IPS DF 6.9 (cell line): Measurements from ENCODE around the gene BAAT.
A peak's percentile ranks its signal among the peaks of the same experiment; 100 is the strongest.

Source experiments
- DNase-seq: peaks from one replicate; pipeline ENCODE4 v3.0.0-alpha.2; 2013; ENCODE audit warnings: low read depth, low spot score
- H3K27ac ChIP-seq: one replicate; pipeline ENCODE4 v1.5.1; 2013; ENCODE audit warnings: low read length, control low read depth
- H3K27me3 ChIP-seq: 2 replicates; pipeline ENCODE4 v1.6.1; 2013; ENCODE audit warnings: mild to moderate bottlenecking, low read length; ENCODE audit not compliant: control insufficient read depth, insufficient read depth
- H3K36me3 ChIP-seq: 2 replicates; pipeline ENCODE4 v1.6.1; 2013; ENCODE audit warnings: low read length; ENCODE audit not compliant: control insufficient read depth, insufficient read depth
- H3K4me1 ChIP-seq: 2 replicates; pipeline ENCODE4 v1.6.1; 2013; ENCODE audit warnings: low read length; ENCODE audit not compliant: control insufficient read depth, insufficient read depth
- H3K4me3 ChIP-seq: 2 replicates; pipeline ENCODE4 v1.5.1; 2013; ENCODE audit warnings: mild to moderate bottlenecking, low read length
- H3K9me3 ChIP-seq: 2 replicates; pipeline ENCODE4 v1.6.1; 2013; ENCODE audit warnings: low read length, inconsistent platforms; ENCODE audit not compliant: control insufficient read depth, insufficient read depth
- WGBS: extraction: QIAGEN DNeasy Blood & Tissue Kit; methylation state at CpG from one replicate; pipeline ENCODE4 v1.1.7; 2013; ENCODE audit warnings: mixed read lengths, missing lambda C conversion rate; ENCODE audit not compliant: insufficient read length, insufficient coverage; 5-methylcytosine and 5-hydroxymethylcytosine counted together

BAAT gene

GRCh38 chr9:101418518-101419430, 34.0 kb upstream of the BAAT start:
- H3K27me3 ChIP-seq: no peaks in the 10 kb centered on the region
- DNase-seq: no peak
- no peak overlapping the region for H3K27ac ChIP-seq
- no CpG with 5 or more reads among the region's 7 CpGs for WGBS
- no peak overlapping the region for H3K4me3 ChIP-seq
- H3K9me3 ChIP-seq: no peaks in the 10 kb centered on the region
- H3K36me3 ChIP-seq: no peaks in the 10 kb centered on the region
- no peaks in the 10 kb centered on the region for H3K4me1 ChIP-seq

GRCh38 chr9:101417977-101418376, 33.2 kb upstream of the BAAT start:
- Histone ChIP-seq H3K27me3 (no peaks in the 10 kb centered on the region), H3K4me3 (no peak overlapping the region), H3K4me1 (no peaks in the 10 kb centered on the region), H3K9me3 (no peaks in the 10 kb centered on the region), H3K36me3 (no peaks in the 10 kb centered on the region), H3K27ac (no peak overlapping the region)
- DNase-seq: no peak

- Histone ChIP-seq H3K9me3 (no peaks in the 10 kb centered on the region), H3K27ac (no peak overlapping the region), H3K36me3 (no peaks in the 10 kb centered on the region), H3K4me1 (no peaks in the 10 kb centered on the region), H3K4me3 (no peak overlapping the region), H3K27me3 (no peaks in the 10 kb centered on the region)
- no peak for DNase-seq
Observed at GRCh38 chr9:101417389-101417788, 32.6 kb upstream of the BAAT start.

GRCh38 chr9:101415578-101415977, 30.8 kb upstream of the BAAT start:
- H3K4me1 ChIP-seq: no peaks in the 10 kb centered on the region
- H3K4me3 ChIP-seq: no peak overlapping the region
- no peaks in the 10 kb centered on the region for H3K36me3 ChIP-seq
- no peak overlapping the region for H3K27ac ChIP-seq
- H3K27me3 ChIP-seq: no peaks in the 10 kb centered on the region
- DNase-seq: no peak
- no peaks in the 10 kb centered on the region for H3K9me3 ChIP-seq

- Histone ChIP-seq H3K36me3 (no peaks in the 10 kb centered on the region), H3K27me3 (no peaks in the 10 kb centered on the region), H3K9me3 (no peaks in the 10 kb centered on the region), H3K4me3 (no peak overlapping the region), H3K27ac (no peak overlapping the region), H3K4me1 (no peaks in the 10 kb centered on the region)
- DNase-seq: no peak
Observed at GRCh38 chr9:101414839-101415238, 30.0 kb upstream of the BAAT start.

GRCh38 chr9:101409079-101409477, 24.3 kb upstream of the BAAT start:
- no CpG with 5 or more reads among the region's 4 CpGs for WGBS
- no peaks in the 10 kb centered on the region for H3K4me1 ChIP-seq
- no peak overlapping the region for H3K27ac ChIP-seq
- no peaks in the 10 kb centered on the region for H3K27me3 ChIP-seq
- peaks cover 14% of the 10 kb centered on the region for H3K9me3 ChIP-seq
- H3K4me3 ChIP-seq: no peak overlapping the region
- peaks cover 20% of the 10 kb centered on the region; the same call in 1 of the 2 replicates for H3K36me3 ChIP-seq
- no peak for DNase-seq

GRCh38 chr9:101408374-101409078, 23.7 kb upstream of the BAAT start:
- Histone ChIP-seq H3K27ac (no peak overlapping the region), H3K9me3 (peaks cover 14% of the 10 kb centered on the region), H3K36me3 (peaks cover 20% of the 10 kb centered on the region; the same call in 1 of the 2 replicates), H3K4me1 (no peaks in the 10 kb centered on the region), H3K27me3 (no peaks in the 10 kb centered on the region), H3K4me3 (no peak overlapping the region)
- no CpG with 5 or more reads among the region's 5 CpGs for WGBS
- no peak for DNase-seq

- no peaks in the 10 kb centered on the region for H3K27me3 ChIP-seq
- H3K4me3 ChIP-seq: no peak overlapping the region
- peaks cover 6% of the 10 kb centered on the region; the same call in 1 of the 2 replicates for H3K9me3 ChIP-seq
- no peak for DNase-seq
- peaks cover 14% of the 10 kb centered on the region; the same call in 1 of the 2 replicates for H3K36me3 ChIP-seq
- WGBS: no CpG with 5 or more reads among the region's 9 CpGs
- H3K4me1 ChIP-seq: no peaks in the 10 kb centered on the region
- H3K27ac ChIP-seq: no peak overlapping the region
Observed at GRCh38 chr9:101403516-101404285, 18.9 kb upstream of the BAAT start.

GRCh38 chr9:101400120-101400519, 15.3 kb upstream of the BAAT start:
- no peaks in the 10 kb centered on the region for H3K9me3 ChIP-seq
- H3K4me1 ChIP-seq: no peaks in the 10 kb centered on the region
- H3K4me3 ChIP-seq: no peak overlapping the region
- H3K27ac ChIP-seq: no peak overlapping the region
- DNase-seq: no peak
- no CpG with 5 or more reads among the region's 5 CpGs for WGBS
- H3K27me3 ChIP-seq: no peaks in the 10 kb centered on the region
- H3K36me3 ChIP-seq: no peaks in the 10 kb centered on the region

- WGBS: no CpG with 5 or more reads among the region's 2 CpGs
- Histone ChIP-seq H3K27me3 (no peaks in the 10 kb centered on the region), H3K27ac (no peak overlapping the region), H3K36me3 (no peaks in the 10 kb centered on the region), H3K4me3 (peak overlapping the region; percentile 58; the same call in 1 of the 2 replicates), H3K9me3 (no peaks in the 10 kb centered on the region), H3K4me1 (no peaks in the 10 kb centered on the region)
- DNase-seq: no peak
Observed at GRCh38 chr9:101399643-101399970, 14.8 kb upstream of the BAAT start.
